Fibroblast of upper back skin (primary cell): ENCODE measurements around the gene APOL3.
"Not testable (repeated sequence)": the region's sequence is repeated elsewhere in the genome, so short reads cannot be mapped to it uniquely, and the experiment has no call there.

ENCODE experiments used
- DNase-seq: peaks from one replicate; pipeline ENCODE4 v3.0.0-alpha.2; 2013

Gene APOL3

GRCh38 chr22:36131907-36132306 lies 28.6 kb downstream of the APOL3 start:
- no peak for DNase-seq

GRCh38 chr22:36129486-36130388 lies 30.8 kb downstream of the APOL3 start:
- no peak for DNase-seq

- DNase-seq, result no peak
Observed at GRCh38 chr22:36129071-36129470, 31.5 kb downstream of the APOL3 start.

- no peak for DNase-seq
Observed at GRCh38 chr22:36125994-36126531, 34.5 kb downstream of the APOL3 start.

- DNase-seq, result no peak
Observed at GRCh38 chr22:36125434-36125833, 35.1 kb downstream of the APOL3 start.

- no peak for DNase-seq
Observed at GRCh38 chr22:36124666-36125065, 35.9 kb downstream of the APOL3 start.

GRCh38 chr22:36123673-36124630 lies 36.6 kb downstream of the APOL3 start:
- peak; percentile 95 for DNase-seq

GRCh38 chr22:36120621-36121351 lies 39.8 kb downstream of the APOL3 start:
- not testable (repeated sequence) for DNase-seq

GRCh38 chr22:36117053-36117554 lies 43.5 kb downstream of the APOL3 start:
- no peak for DNase-seq

- no peak for DNase-seq
Observed at GRCh38 chr22:36116127-36116526, 44.4 kb downstream of the APOL3 start.

- DNase-seq, result no peak
Observed at GRCh38 chr22:36113121-36113520, 47.4 kb downstream of the APOL3 start.

GRCh38 chr22:36111316-36111715 lies 49.2 kb downstream of the APOL3 start:
- DNase-seq, result no peak

GRCh38 chr22:36110306-36110881 lies 50.2 kb downstream of the APOL3 start:
- DNase-seq, result peak; percentile 30

- no peak for DNase-seq
Observed at GRCh38 chr22:36107436-36107835, 53.1 kb downstream of the APOL3 start.

- no peak for DNase-seq
Observed at GRCh38 chr22:36106910-36107309, 53.6 kb downstream of the APOL3 start.

- peak; percentile 13 for DNase-seq
Observed at GRCh38 chr22:36104988-36105387, 55.6 kb downstream of the APOL3 start.

GRCh38 chr22:36104435-36104834 lies 56.1 kb downstream of the APOL3 start:
- no peak for DNase-seq

GRCh38 chr22:36103891-36104290 lies 56.7 kb downstream of the APOL3 start:
- no peak for DNase-seq

GRCh38 chr22:36102995-36103394 lies 57.6 kb downstream of the APOL3 start:
- DNase-seq, result no peak

- no peak for DNase-seq
Observed at GRCh38 chr22:36101756-36102155, 58.8 kb downstream of the APOL3 start.

GRCh38 chr22:36100908-36101307 lies 59.6 kb downstream of the APOL3 start:
- not testable (repeated sequence) for DNase-seq
